MM.1S (cell line): Measurements from ENCODE around the gene TMEM179.

ENCODE experiments used
- DNase-seq: peaks from one replicate; pipeline ENCODE4 v3.0.0-alpha.2; 2015
- H2AFZ ChIP-seq: fragments of 300-600 bp; sonication (generic); 2 replicates; pipeline ENCODE4 v1.6.0; 2016; ENCODE audit warnings: antibody characterized with exemption, low read length
- H3F3A ChIP-seq: fragments of 300-600 bp; sonication (generic); 2 replicates; pipeline ENCODE4 v1.6.1; 2016; ENCODE audit warnings: mild to moderate bottlenecking, antibody characterized with exemption, low read length, moderate library complexity, mixed read lengths; ENCODE audit not compliant: insufficient read depth
- H3K27ac ChIP-seq: fragments of 300-600 bp; sonication (generic); 2 replicates; pipeline ENCODE4 v1.5.1; 2016; ENCODE audit warnings: mild to moderate bottlenecking, low read length
- H3K27me3 ChIP-seq: fragments of 300-600 bp; sonication (generic); replicated peaks from 2 replicates; pipeline ENCODE4 v1.6.0; 2016; ENCODE audit warnings: low read length; ENCODE audit not compliant: insufficient read depth
- H3K36me3 ChIP-seq: fragments of 300-600 bp; sonication (generic); replicated peaks from 2 replicates; pipeline ENCODE4 v1.6.1; 2016; ENCODE audit warnings: mild to moderate bottlenecking, low read length, mixed read lengths; ENCODE audit not compliant: insufficient read depth
- H3K4me1 ChIP-seq: fragments of 300-600 bp; sonication (generic); 2 replicates; pipeline ENCODE4 v1.6.1; 2016; ENCODE audit warnings: low read length, mixed read lengths
- H3K4me2 ChIP-seq: fragments of 300-600 bp; sonication (generic); 2 replicates; pipeline ENCODE4 v1.6.0; 2016; ENCODE audit warnings: low read depth, low read length
- H3K4me3 ChIP-seq: fragments of 300-600 bp; sonication (generic); 2 replicates; pipeline ENCODE4 v1.5.1; 2016; ENCODE audit warnings: low read length, mixed read lengths
- H3K79me2 ChIP-seq: fragments of 300-600 bp; sonication (generic); 2 replicates; pipeline ENCODE4 v1.6.1; 2016; ENCODE audit warnings: mixed run types, low read length, mixed read lengths
- H3K9ac ChIP-seq: fragments of 300-600 bp; sonication (generic); 2 replicates; pipeline ENCODE4 v1.6.1; 2016; ENCODE audit warnings: low read length, mixed read lengths
- H3K9me2 ChIP-seq: fragments of 300-600 bp; sonication (generic); replicated peaks from 2 replicates; pipeline ENCODE4 v1.6.1; 2016; ENCODE audit warnings: mild to moderate bottlenecking, low read length, mixed read lengths; ENCODE audit not compliant: insufficient read depth
- H3K9me3 ChIP-seq: fragments of 300-600 bp; sonication (generic); replicated peaks from 2 replicates; pipeline ENCODE4 v1.6.1; 2016; ENCODE audit warnings: mild to moderate bottlenecking, low read length, mixed read lengths; ENCODE audit not compliant: insufficient read depth
- H4K20me1 ChIP-seq: fragments of 300-600 bp; sonication (generic); 2 replicates; pipeline ENCODE4 v1.6.1; 2016; ENCODE audit warnings: mild to moderate bottlenecking, low read length, moderate library complexity, mixed read lengths; ENCODE audit not compliant: insufficient read depth
- EZH2 ChIP-seq: fragments of 300-600 bp; sonication (generic); optimal IDR thresholded peaks from 2 replicates; pipeline ENCODE3; 2017; ENCODE audit warnings: low read depth, mild to moderate bottlenecking, antibody characterized with exemption, low read length, mixed read lengths
- EZH2phosphoT487 ChIP-seq: fragments of 300-600 bp; sonication (generic); IDR thresholded peaks from 2 replicates; pipeline ENCODE4 v1.6.1; 2018; ENCODE audit warnings: antibody characterized with exemption, low read length
- TF ChIP-seq, protein P1 (sequence below): fragments of 300-600 bp; sonication (generic); IDR thresholded peaks from 2 replicates; pipeline ENCODE4 v1.5.1; 2016; ENCODE audit warnings: antibody characterized with exemption, low read length, mixed read lengths

The TMEM179 gene

DNA sequence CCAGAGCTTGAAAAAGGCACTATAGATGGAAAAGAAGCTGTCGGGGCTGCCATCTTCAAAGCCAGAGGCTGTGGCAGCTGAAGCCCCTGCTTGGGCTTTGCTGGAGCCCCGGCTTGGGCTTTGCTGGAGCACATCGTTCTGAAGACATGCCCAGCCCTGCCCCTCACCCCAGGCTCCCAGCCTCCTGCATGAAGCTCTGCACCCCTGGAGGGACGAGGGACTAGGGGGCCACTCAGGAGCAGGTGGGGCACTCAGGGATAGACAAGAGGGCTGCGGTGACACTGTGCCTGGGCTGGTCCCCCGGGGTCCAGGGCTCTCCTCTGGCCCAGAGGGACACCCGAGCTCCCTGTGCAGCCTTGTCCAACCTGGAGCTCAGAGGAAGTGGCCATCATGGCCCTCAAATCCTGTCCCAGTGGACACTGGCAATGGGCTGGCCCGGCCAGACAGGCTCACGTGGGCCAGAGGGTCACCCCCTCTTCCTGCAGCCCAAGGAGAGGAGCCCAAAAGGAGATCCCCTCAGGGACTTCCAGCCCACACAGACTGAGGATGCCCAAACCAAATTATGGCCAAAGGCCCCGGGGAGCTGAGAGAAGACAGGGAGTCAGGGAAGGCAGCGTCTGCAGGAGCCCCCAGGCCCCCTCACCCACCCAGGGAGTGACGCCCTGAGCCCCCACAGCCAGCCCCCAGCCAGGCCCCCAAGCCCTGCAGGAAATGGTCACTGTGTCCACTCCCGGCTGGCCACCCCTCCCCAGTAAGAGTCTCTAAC is 48.1 kb downstream of the TMEM179 start:
- no peaks in the 10 kb centered on the region for H3K36me3 ChIP-seq
- peaks cover 12% of the 10 kb centered on the region for H3K27me3 ChIP-seq

DNA sequence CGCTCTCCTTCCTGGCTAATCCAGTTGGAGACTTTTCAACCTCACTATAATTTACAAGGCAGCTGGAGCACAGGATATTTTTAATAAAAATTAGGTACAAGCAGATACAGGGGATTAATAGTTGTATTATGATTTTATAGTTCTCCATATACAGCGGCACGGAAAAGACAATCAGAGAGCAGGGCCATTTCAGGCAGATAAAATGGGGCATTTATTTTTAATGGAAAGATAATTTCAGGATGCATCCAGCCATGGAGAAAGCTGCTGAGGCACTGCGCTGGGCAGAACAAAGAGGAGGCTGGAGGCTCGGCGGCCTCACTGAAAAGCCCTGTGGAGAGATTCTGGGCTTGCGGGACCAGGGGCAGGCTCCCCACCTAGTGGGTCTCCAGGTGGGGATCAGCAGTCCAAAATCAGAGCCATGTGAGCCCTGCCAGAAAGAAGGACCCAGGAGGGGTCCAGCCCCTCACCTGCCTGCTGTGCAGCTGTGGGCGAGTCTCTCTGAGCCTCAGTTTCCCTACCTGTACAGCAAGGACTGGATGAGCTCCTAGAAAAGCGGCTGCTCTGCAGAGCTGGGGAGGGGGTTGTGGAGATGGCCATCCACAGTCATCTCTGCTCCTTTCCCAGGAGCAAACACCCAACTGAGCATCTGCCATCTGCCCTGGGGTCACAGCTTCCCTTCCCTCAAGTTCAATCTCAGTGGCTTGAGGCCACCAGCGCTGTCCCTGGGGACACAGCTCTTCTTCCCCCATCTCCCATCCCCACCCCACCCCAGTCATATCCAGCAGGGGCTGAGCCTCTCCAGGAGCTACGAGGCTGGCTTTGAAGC is 48.9 kb downstream of the TMEM179 start:
- no peaks in the 10 kb centered on the region for H3K9me3 ChIP-seq
- no peak overlapping the region for H3K9ac ChIP-seq
- TF ChIP-seq EZH2 (no peak), EZH2phosphoT487 (no peak)
- TF ChIP-seq, protein P1, sequence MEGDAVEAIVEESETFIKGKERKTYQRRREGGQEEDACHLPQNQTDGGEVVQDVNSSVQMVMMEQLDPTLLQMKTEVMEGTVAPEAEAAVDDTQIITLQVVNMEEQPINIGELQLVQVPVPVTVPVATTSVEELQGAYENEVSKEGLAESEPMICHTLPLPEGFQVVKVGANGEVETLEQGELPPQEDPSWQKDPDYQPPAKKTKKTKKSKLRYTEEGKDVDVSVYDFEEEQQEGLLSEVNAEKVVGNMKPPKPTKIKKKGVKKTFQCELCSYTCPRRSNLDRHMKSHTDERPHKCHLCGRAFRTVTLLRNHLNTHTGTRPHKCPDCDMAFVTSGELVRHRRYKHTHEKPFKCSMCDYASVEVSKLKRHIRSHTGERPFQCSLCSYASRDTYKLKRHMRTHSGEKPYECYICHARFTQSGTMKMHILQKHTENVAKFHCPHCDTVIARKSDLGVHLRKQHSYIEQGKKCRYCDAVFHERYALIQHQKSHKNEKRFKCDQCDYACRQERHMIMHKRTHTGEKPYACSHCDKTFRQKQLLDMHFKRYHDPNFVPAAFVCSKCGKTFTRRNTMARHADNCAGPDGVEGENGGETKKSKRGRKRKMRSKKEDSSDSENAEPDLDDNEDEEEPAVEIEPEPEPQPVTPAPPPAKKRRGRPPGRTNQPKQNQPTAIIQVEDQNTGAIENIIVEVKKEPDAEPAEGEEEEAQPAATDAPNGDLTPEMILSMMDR, result no peak
- no peak overlapping the region for H3K27ac ChIP-seq
- H3K4me2 ChIP-seq, result no peak overlapping the region
- DNase-seq, result no peak
- H3K79me2 ChIP-seq, result no peaks in the 10 kb centered on the region
- H3K36me3 ChIP-seq, result no peaks in the 10 kb centered on the region
- H3K27me3 ChIP-seq, result peaks cover 20% of the 10 kb centered on the region
- H3K9me2 ChIP-seq, result no peaks in the 10 kb centered on the region
- no peaks in the 10 kb centered on the region for H3F3A ChIP-seq
- H4K20me1 ChIP-seq, result no peaks in the 10 kb centered on the region
- no peak overlapping the region for H3K4me3 ChIP-seq
- no peaks in the 10 kb centered on the region for H3K4me1 ChIP-seq
- H2AFZ ChIP-seq, result no peak overlapping the region

More for the DNA sequence above, 48.1 kb downstream of the TMEM179 start:
- no peaks in the 10 kb centered on the region for H3K4me1 ChIP-seq
- no peaks in the 10 kb centered on the region for H4K20me1 ChIP-seq
- H3K4me2 ChIP-seq, result no peak overlapping the region
- TF ChIP-seq EZH2 (no peak), EZH2phosphoT487 (no peak)
- TF ChIP-seq, protein P1, result no peak
- H2AFZ ChIP-seq, result no peak overlapping the region
- H3K9me2 ChIP-seq, result no peaks in the 10 kb centered on the region
- H3K9ac ChIP-seq, result no peak overlapping the region
- H3F3A ChIP-seq, result no peaks in the 10 kb centered on the region
- H3K79me2 ChIP-seq, result no peaks in the 10 kb centered on the region
- DNase-seq, result no peak
- H3K9me3 ChIP-seq, result no peaks in the 10 kb centered on the region
- H3K27ac ChIP-seq, result no peak overlapping the region
- no peak overlapping the region for H3K4me3 ChIP-seq

DNA sequence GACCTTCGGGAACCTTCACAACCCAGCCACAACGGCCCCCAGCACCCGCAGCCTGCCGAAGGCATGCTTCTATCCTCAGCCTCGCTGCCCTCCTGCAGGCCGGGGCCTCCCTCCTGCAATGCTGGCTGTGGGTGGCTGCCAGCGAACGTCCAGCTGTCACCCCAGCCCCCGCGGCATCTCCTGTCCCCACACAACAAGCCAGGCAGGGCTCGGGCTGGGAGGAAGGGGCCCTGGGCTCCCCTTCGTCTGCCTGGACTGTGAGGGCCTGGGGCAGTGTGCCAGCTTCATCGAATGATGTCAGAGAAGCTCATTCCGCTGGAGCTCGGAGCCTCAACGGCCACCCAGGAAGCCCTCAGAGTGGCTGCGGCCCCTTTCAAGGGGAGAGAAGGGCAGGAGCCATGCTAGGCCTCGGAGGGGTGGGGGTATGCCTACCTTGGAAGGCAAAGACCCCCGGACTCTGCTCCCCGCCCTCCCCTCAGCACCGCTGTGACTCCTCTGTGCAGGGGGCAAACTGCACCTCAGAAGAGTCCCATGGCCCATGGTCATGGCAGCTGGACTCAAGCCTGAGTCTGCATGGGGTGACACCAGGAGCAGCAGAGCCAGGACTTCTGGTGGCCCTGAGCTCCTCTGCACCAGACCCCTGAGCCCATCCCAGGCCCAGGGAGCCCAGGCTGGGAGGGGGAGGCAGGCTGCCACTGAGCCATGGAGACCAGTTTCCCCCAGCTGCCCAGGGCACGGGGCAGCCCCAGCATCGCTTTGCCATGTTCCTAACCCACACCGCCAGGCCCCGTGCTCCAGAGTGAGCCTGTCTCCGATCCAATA is 49.8 kb downstream of the TMEM179 start:
- Histone ChIP-seq H3K4me2 (no peak overlapping the region), H3K36me3 (no peaks in the 10 kb centered on the region), H3K27me3 (peaks cover 27% of the 10 kb centered on the region), H3F3A (no peaks in the 10 kb centered on the region), H3K79me2 (no peaks in the 10 kb centered on the region), H3K9me2 (no peaks in the 10 kb centered on the region), H3K9me3 (no peaks in the 10 kb centered on the region), H3K4me1 (no peaks in the 10 kb centered on the region), H3K27ac (no peak overlapping the region), H3K9ac (no peak overlapping the region), H2AFZ (no peak overlapping the region), H4K20me1 (no peaks in the 10 kb centered on the region), H3K4me3 (no peak overlapping the region)
- no peak for TF ChIP-seq EZH2phosphoT487
- TF ChIP-seq EZH2, result no peak
- TF ChIP-seq, protein P1, result no peak
- no peak for DNase-seq
